Peyer's patch (tissue), 4 donors: ENCODE measurements around the gene ZNF547.

ENCODE experiments used
- CTCF ChIP-seq, 6 experiments: fragments of 450-650 bp in 4 of 6; fragments of 200-600 bp in 2 of 6; sonication (generic) in 1 of 6; IDR thresholded peaks; one replicate each; pipeline ENCODE4 v1.5.1; 2017 to 2019; ENCODE audit warnings: antibody characterized with exemption in 6 of 6, mild to moderate bottlenecking in 3 of 6, moderate library complexity in 1 of 6
- POLR2A ChIP-seq, 2 donors: fragments of 450-650 bp; IDR thresholded peaks; one replicate each; pipeline ENCODE4 v1.5.1; 2017; ENCODE audit warnings: antibody characterized with exemption in 2 of 2, mild to moderate bottlenecking in 2 of 2, moderate library complexity in 2 of 2

- TF ChIP-seq CTCF (IDR thresholded peaks at IDR 0.05) = no peak
- TF ChIP-seq POLR2A (IDR thresholded peaks at IDR 0.05) = no peak
Measured at GRCh38 chr19:57403737-57404563, 40.6 kb downstream of the ZNF547 start.
